Hematopoietic multipotent progenitor cell treated with erythropoietin and hydrocortisone succinate and interleukin-3 and kit ligand, for 15 days (in vitro differentiated cells): ENCODE data around the gene PRICKLE2.

Experiments used
- DNase-seq: peaks from one replicate; pipeline ENCODE4 v3.0.0-alpha.2; 2015; ENCODE audit warnings: low spot score

The PRICKLE2 gene

DNA sequence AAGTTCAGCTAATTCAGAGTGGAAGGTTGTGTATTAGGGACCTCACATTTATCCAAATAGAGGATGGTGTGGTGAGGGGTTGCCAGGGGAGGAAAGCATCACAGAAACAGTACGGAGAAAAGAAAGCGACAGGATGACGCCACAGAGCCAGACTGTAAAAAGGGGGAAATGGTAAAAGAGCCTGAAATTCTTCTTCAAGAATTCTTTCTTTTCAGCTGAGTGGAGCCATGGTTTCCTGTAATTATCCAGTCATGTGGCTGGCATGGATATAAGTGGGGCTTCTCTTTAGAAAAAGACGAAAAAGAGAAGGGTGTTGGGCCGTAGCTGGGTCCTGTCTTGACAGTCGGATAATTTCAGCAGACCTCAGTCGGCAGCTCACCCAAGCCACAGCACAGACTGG lies 177.5 kb downstream of the PRICKLE2 start:
- DNase-seq = no peak

DNA sequence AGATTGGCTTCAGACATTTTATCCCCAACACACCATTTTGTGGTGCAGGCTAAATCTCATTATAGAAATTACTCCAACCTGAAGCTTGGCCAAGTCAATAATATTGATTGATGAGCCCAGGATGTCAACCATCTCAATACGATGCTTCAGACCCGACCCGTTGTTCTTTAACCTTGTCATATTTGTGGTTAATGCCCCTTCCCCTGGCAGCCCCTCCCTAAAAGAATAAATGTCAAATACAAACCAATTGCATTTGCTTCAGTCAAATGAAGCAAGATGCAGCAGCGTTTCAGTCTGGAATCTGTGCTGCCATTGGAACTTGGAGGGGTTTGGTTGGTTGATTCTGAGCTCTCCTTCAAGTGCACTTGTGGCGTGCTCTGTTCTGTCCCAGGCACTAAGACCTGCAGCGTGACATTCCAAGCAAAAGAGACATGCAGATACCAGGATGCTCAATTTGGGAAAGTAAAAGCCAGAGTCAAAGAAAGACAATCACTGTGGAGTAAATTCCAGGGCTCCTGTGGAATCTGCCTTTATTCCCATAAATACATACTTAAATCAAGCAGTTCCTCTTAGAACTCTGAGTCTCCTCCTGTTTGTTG lies 178.2 kb downstream of the PRICKLE2 start:
- no peak for DNase-seq

DNA sequence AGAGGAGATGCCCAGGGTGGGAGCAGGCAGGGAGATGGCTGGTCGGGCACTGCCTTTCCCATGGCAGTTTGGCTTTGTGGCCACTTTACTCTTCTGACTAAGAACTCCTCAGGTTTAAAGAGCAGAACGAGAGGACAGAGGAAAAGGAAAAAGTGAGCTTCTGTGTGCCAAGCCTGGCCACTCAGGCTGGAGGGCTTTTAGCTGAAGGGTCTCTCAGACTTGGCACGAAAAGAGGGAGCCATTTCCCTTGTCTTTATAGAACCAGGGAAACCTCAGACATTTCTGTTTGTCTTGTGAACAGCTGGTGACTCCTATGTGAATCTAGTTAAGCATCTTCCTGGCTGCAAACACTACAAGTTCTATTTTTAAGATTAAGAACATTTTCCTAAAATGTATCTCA lies 178.7 kb downstream of the PRICKLE2 start:
- DNase-seq = no peak

DNA sequence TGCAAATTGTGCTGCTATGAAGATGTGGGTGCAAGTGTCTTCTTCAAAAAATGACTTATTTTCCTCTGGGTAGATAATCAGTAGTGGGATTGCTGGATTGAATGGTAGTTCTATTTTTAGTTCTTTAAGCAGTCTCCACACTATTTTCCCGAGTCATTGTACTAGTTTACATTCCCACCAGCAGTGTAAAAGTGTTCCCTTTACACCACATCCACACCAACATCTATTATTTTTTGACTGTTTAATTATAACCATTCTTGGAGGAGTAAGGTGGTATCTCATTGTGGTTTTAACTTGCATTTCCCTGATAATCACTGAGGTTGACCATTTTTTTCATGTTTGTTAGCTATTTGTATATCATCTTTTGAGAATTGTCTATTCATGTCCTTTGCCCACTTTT lies 182.3 kb downstream of the PRICKLE2 start:
- no peak for DNase-seq
